Activated gamma-delta T cell treated with anti-CD3 and anti-CD28 coated beads, Interleukin-2, amount 50 U/mL, for 16 hours (primary cell): ENCODE measurements around the gene UBE2Q1.
"Not testable (repeated sequence)": the region's sequence is repeated elsewhere in the genome, so short reads cannot be mapped to it uniquely, and the experiment has no call there.

Experiments used
- DNase-seq: peaks from one replicate; pipeline ENCODE4 v3.0.0-alpha.2; 2020; ENCODE audit warnings: low read depth

The UBE2Q1 gene

DNA sequence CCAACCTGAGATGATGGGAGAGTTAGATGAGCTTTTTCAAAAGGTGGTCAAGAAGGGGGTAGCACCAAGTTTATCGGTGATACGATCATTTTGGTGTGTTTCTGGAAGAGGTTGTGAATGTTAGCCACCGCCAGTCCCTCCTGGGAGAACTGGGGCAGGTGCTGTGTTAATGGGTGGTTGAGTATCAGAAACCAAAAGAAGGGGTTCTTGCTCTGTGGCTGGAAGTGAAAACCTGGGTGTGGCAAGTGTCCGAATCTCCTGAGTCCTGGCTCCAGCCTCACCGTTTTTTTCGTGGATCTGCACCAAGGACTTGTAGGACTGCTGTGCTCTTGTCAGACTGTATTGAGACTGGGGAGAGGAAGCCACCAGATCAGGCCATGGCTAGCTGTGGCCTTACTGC, 7.8 kb downstream of the UBE2Q1 start:
- no peak for DNase-seq

DNA sequence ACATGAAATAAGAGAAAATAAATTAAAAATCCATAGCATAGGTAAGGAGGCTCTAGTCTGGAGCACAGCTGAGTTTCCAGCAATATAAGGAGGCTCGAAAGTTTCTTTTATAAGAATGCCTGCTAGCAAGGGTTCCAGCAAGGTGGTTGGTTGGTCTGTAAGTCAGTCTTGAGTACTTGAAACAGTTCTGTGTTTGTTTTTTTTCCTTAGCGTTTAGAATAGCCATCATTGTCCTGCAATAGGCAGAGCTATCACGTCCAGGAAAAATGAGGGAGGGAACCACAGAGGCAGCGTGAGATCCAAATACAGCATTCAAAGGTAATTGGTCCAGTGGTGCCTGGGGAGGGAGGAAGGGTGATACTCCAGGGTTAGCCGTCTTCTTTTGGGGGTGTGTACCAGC, 8.4 kb downstream of the UBE2Q1 start:
- no peak for DNase-seq

DNA sequence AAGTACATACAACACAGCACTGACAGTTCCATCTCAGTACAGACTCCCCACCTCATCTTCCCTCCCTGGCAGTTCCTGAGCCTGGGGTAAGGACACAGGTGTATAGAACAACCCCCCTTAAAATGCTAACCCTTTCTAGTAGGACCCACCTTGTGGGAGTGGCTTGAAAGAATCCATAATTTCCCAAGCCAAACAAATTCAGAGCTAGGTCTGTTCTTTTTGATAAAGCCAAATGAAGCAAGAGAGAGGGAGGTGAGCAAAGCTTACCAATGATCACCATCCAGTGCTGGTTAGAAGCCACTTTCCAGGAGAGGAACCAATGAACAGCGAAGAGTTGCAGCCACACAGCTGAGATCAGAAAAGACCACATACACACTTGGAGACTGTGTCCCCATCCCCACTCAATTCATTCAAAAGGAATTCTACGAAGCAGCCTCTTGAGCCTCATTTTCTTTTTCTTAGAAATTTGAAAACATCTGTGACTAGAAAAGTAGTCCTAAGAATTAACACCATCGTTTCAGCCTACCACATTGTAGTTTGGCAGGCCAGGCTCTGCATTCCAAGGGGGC, 9.2 kb downstream of the UBE2Q1 start:
- DNase-seq = no peak

DNA sequence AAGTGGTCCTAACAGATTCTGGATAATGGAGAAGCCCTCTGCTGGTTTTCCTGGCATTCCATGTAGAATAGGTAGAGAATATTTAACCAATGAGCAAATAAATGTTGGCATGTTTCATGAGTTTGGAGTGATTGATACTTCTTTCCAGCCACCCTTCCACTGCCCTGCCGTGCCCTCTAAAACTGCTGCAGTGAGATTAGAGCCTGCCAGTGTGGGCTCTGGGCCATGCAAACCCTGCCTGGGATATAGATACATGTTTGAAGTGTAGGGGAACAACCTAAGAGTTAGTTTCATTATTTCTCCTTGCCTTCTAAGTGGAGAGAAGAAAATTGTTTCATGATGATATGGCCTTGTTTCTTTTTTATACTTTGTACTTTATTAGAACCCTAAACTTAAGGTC, 10.4 kb downstream of the UBE2Q1 start:
- DNase-seq = no peak

DNA sequence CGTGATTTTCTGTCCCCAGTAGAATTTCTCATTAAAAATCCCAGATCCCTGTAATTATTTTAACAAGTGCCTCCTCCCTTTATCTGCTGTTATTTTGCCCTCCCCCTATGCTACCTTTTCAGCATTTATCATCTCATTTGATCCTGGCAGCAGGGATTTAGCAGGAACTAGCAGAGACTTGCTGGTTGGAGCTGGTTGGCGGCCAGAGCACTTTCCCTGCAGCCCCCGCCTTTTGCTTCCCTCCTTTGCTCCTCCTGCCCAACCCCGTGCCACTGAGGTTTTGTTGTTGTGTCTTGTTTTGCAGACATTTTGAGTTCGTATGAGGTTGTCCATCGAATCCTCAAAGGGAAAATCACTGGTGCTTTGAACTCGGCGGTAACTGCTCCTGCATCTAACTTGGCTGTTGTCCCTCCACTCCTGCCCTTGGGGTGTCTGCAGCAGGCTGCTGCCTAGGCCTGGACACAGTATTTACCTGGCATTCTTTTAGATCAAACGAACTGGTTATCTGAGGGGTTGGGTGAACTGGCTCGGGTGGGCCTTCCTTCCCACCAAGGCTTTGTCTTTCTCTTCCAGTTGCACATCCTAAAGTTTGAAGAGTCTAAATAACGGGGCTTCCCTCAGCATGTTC, 11.2 kb downstream of the UBE2Q1 start:
- no peak for DNase-seq

DNA sequence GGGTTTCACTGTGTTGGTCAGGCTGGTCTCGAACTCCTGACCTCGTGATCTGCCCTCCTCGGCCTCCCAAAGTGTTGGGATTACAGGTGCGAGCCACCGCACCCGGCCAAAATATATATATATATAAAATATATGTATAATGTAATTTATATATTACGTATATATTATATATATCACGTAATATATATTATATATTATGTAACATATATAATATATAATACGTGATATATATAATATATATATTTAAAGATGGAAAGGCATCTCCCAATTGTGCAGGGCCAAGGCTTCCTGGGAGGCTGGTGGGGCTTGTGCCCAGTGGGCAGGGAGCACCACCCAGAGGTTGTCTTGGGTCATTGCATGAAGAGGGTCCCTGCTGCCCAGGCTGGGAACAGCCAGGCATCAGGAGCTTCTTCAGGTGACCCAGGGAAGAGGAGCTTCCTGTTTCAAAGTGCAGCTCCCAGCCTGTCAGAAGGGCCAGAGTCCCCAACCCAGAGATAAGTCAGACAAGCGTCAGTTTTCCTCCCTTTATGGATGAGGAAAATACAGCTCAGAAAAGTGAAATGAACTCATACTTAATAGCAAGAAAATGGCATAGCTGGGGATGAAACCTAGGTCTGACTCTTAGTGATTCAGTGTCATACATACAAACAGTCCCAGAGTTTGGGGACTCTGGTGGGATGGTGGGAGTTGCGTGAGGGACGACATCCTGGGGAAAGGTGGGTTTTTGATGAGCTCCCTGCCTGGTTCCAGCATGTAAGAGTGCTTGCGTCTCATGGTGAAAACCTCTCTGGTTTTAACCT, 12.0 kb downstream of the UBE2Q1 start:
- peak; percentile 18 for DNase-seq

DNA sequence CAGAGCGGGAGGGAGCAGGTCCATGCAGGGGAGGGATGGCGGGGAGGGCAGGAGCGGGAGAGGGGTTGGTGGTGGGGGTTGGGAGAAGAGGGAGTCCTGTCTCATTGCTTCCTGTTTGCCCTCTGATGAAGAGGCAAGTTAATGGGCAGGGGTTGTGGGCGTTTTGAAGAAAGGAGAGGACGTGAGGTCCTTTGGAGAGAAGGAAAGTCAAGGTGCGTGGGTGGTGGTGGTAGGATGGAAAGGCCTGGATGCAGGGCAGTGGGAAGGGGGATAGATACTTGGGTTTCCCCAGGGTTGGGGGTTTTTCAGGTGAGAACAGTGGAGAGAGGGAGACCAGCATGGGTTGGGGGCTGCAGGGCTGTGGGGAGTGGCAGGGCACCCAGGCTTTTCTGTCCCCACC, 17.2 kb downstream of the UBE2Q1 start:
- DNase-seq = no peak

DNA sequence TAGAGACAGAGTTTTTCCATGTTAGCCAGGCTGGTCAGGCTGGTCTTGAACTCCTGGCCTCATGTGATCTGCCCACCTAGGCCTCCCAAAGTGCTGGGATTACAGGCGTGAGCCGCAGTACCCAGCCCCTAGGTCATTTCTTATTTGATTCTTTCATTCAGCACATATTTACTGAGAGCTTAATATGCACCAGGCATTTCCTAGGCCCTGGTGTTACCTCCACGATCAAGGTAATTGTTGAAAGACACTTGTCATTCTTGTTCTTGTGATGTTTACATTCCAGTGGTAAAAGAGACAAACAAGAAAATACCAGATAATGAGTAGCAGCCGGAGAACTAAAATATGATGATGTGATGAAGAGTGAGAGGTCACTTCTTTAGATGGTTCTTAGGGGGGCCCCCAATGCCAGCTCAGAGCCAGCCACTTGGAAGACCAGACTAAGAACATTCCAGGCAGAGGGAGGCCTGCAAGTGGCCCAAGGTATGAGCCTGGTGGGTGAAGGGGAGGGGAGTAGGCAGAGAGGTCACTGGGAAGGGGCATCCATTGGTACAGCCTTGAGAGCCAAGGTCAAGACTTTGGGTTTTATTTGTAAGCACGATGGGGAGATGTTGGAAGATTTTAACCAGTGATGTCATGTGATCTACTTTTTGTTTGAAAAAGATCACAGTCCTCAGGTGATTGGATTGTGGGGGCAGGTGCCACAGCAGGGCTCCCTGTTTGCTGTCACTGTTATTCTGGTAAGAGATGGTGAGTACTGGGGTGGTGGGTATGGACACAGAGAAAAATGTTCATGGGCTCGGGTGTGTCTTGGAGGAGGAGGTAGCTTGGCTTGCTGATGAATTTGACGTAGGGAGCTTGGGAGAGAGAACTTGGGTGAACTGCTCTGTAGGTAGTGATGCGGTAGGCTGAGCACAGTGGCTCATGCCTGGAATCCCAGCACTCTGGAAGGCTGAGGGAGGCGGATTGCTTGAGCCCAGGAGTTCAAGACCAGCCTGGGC, 18.7 kb downstream of the UBE2Q1 start:
- DNase-seq = no peak

DNA sequence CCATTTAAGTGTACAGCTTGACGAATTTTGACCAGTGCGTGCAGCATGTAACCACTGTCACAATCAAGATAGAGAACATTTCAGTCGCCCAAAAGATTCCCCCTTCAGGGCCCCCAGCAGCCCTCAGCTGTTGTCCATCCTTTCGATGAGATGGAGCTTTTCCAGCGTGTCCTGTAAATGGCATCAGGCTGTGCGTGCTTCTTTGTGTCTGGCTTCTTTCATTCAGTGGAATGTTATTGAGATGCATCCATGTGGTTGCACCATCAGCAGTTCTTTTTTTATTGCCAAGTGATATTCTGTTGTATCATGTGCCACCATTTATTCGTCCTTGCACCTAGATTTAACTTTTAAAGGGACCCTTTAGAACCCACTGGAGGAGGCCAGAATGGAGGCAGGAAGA, 21.9 kb downstream of the UBE2Q1 start:
- no peak for DNase-seq

DNA sequence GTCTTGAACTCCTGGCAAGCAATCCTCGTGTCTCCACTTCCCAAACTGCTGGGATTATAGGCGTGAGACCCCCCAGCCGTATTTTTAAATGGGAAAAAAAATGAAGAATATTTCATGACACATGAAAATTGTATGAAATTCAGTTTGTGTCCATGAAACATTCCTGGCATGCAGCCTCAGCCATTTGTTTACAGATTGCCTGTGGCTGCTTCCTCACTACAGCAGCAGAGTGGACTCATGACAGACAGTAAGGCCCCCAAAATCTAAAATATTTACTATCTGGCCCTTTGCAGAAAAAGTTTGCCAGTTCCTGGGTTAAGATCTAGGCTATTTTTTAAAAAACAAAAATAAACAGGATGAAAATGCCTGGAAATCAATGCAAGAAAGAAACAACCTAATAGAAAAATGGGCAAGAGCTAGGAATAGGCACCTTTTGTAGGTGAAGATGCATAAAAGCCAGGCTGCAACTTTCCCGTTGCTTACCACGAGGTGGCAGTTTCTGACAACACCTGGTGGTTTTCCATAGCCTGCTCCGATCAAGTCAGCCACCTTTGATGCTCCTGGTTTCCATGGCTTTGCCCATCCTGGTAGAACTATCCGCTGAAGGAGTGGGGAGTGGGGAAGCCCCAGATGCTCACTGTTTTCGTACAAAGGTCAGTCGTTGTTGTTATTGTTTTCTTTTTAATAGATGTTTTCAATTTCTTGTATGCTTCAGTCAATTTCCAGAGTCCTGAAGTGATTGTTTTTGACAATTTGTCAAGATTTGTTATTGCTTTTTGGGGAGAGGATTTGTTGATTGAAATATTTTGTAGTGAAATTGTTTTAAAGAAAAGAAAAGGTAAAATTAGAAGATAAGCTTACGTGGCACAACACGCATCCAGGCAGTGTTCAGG, 24.3 kb downstream of the UBE2Q1 start:
- DNase-seq = no peak

DNA sequence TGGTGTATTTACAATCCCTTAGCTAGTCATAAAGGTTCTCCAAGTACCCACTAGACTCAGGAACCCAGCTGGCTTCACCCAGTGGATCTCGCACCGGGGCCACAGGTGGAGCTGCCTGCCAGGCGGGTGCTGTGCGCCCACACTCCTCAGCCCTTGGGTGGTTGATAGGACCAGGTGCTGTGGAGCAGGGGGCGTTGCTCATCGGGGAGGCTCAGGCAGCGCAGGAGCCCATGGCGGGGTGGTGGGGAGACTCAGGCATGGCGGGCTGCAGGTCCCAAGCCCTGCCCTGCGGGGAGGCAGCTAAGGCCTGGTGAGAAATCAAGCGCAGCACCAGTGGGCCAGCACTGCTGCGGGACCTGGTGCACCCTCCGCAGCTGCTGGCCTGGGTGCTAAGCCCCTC, 26.5 kb downstream of the UBE2Q1 start:
- not testable (repeated sequence) for DNase-seq

DNA sequence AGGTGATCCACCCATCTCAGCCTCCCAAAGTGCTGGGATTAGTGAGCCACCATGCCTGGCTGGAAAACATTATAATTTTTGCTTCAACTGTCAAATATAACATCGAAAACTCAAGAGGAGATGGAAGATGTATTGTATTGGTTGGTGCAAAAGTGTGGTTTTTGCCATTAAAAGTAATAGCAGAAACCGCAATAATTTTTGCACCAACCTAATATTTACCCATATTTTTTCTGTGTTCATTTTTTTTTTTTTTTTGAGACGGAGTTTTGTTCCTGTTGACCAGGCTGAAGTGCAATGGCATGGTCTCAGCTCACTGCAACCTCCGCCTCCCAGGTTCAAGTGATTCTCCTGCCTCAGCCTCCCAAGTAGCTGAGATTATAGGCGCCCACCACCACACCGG, 29.2 kb downstream of the UBE2Q1 start:
- no peak for DNase-seq

DNA sequence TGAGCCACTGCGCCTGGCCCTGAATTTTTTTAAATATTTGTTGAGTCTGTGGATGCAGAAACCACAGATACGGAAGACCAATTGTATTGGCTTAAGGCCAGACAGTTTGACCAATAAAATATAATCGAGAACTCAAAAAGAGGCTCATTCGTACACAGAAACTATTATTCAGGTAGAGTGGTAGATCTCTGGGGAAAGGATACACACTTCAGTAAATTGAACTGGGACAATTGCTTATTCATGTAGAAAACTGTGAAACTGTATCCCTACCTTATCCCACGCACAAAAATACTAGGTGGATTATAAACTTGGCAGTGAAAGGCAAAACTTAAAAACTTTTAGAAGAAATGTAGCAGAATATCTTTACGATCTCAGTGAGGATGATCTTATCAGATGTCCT, 31.3 kb downstream of the UBE2Q1 start:
- no peak for DNase-seq

DNA sequence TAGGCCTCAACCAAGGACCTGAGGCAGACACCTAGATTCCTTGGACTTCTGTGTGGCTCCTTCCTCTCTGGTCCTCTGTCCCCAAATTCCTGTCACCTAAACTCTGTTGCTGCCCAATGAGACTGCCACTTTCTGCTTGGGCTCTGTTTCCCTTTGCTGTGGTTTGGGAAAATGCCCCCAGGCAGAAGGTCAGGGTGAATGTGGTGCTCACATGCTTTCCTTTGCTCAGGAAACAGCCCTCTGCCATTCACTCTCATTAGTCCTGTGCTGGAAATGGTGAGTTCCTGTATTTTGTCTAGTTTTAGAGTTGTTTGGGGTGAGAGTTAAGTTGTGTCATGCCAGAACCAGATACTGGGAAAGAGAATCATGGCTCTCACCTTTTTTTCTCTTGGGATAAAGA, 33.6 kb downstream of the UBE2Q1 start:
- no peak for DNase-seq

DNA sequence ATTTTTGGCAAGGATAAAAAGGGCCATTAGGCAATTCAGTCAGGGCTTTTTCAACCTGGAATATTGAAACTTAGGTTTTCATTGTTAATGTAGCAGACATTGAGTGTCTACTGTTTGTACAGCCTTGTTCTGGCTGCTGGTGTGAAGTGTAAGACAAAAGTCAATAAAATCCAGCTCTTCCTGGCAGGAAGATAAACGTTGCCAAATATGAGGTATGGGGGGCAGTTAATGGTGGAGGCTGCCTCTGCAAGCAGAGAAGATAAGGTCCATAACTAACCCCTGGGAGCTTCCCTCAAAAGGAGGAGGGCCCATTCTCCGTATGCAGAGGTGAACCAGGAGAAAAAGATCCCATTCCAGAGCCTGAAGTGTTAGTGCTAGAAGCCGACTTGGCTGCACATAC, 36.8 kb downstream of the UBE2Q1 start:
- DNase-seq = no peak

DNA sequence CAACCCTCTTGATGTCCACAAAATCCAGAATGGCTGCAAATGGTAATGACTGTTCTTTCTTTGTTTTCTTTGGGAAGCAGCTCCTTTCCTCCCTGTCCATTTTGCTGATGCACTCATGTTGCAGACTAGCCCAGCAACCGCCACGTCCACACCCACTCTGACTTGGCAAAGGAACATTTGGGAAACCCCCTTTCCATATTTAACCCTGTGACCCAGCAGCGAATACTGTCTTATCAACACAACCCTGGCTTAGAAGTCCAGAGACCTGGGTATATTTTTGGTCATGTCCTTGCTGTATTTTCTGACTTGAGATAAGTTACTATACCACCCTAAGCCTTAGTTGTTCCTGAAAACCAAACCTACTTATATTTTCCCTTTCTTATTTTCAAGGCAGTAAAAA, 38.1 kb downstream of the UBE2Q1 start:
- no peak for DNase-seq

DNA sequence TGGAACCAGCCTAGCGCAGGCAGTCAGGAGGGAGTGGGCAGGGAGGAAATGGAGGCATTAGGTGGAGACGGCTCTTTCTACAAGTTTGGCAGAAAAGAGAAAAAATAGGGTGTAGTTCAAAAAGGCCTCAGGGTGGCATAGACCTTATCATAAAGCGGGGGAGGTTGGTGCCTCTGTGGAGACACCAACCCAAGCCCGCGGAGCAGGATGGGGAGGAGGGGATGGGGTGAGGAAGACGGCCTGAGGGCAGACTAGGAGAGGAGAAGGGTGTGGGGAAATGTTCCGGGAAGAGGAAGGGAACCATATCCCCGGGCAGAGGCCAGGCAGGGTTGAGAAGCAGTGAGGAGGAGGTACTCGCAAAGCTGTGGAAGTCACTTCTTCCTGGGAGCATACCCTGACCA, 38.9 kb downstream of the UBE2Q1 start:
- no peak for DNase-seq

DNA sequence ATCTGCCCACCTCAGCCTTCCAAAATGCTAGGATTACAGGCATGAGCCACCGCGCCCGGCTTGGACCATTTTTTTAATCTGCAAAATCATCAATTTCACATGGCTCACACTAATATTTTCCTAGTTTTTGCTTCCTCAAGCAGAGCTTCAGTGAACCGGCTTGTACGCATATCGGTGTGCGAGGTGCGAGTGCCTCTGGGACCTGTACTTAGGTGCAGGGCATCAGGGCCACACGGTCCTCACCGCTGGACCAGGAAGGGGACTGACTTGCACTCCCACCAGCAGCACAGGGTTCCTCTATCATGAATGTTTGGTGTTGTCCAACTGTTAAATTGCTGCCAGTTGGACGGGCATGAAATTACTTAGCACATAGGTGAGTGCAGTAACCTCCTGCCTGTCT, 40.8 kb downstream of the UBE2Q1 start:
- no peak for DNase-seq

DNA sequence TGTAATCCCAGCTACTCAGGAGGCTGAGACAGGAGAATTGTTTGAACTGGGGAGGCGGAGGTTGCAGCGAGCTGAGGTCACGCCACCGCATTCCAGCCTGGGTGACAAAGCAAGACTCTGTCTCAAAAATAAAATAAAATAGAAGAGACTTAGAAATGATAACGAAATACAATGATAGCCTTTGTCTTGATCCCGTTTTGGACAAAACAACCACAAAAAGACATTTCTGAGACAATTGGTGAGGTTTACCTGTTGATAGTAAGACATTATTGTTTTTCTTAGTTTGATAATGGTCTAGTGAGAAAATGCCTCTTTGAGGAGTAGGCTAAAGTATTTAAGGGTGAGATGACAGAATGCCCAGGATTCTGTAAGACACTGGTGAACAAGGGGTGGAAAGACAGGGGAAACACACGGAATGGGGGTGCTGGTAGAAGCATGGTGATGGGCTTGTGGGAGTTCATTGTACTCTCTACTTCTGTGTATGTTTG, 44.4 kb downstream of the UBE2Q1 start:
- no peak for DNase-seq

DNA sequence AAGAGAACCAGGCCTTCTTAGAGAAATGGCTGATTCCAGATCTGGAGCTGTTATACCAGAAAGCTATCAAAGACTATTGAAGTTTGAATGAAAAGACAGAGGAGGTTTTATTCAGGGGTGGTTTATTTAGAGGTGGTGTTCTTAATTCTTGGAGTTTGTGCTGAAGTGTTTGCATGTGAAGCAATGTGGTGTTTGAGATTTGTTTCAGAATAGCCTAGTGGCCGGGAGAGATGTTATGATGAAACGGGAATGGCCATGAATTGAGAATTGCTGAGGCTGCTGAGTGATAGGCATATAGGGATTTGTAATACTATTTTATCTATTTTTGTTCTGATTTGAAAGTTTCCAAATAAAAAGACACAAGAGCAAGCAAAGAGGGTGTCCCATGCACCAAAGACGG, 45.7 kb downstream of the UBE2Q1 start:
- no peak for DNase-seq

DNA sequence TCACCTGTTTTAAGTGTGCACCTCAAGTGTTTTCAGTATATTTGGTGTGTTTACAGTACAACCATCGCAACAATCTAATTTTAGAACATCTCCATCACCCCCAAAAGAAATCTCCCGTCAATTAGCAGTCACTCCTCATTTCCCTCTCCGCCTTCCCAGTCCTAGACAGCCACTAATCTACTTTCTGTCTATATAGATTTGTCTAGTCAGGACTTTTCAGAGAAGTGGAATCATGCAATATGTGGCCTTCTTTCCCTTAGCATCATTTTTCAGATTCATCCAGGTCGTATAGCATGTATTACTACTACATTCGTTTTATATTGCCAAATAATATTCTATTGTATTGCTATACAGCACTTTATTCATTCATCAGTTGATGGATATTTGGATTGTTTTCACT, 54.6 kb downstream of the UBE2Q1 start:
- DNase-seq = no peak
